Thyroid gland (tissue), 4 donors: ENCODE data around the gene SEPTIN8.

Experiments used
- POLR2A ChIP-seq, 2 donors: fragments of 450-650 bp; IDR thresholded peaks; one replicate each; pipeline ENCODE4 v1.6.1; 2017; ENCODE audit warnings: antibody characterized with exemption in 2 of 2, mild to moderate bottlenecking in 2 of 2, moderate library complexity in 1 of 2
- TF ChIP-seq, protein P1 (sequence below), 6 experiments: fragments of 200-600 bp in 3 of 6; fragments of 450-650 bp in 3 of 6; sonication (generic) in 3 of 6; IDR thresholded peaks; one replicate each; pipeline ENCODE4 v1.5.1; 2016 to 2019; ENCODE audit warnings: antibody characterized with exemption in 6 of 6, mild to moderate bottlenecking in 2 of 6, inconsistent platforms in 1 of 6, moderate library complexity in 1 of 6

DNA sequence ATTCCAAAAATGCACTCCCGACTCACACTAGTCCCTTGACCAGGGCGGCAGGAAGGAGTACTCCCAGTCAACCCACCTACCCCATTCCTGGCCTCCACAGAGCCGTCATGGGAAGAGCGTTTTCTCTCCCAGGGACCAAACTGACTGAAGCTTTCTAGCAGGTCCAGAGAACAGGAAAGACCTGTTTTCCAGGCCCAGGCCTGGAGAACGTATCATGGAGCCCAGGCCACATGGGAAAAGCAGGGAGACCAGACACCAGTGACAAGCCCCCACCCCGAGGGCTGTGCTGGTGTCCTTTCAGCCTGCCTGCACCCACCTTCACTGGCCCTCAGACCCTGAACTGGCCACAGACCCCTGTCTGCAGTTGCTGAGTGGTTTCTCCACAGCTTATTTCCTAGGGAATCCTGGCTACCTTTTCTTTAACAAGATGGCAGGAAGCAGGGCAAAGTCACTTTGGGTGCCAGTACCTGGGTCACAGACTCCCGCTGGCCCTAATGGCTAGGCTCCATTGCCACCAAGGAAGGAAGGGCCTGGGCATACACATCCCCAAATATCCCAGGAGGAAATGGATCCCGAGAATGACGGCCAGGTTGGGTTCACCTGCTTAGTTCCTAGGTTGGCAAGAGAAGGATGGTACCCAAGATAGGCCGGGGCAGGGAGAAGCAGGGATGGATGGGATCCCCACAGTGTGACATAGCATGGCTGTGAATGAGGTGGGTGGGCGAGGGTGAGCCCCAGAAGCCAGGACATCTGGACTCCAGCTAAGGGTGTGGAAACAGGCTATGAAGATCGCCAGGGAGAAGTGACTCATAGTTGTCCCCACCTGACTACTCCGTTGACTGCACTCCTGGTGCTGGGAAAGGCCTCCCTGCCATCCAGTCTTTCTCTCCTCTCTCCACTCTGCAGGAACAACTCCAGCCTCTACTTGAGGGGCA, 17.7 kb downstream of the SEPTIN8 start:
- TF ChIP-seq POLR2A (IDR thresholded peaks at IDR 0.05), result no peak
- TF ChIP-seq, protein P1, sequence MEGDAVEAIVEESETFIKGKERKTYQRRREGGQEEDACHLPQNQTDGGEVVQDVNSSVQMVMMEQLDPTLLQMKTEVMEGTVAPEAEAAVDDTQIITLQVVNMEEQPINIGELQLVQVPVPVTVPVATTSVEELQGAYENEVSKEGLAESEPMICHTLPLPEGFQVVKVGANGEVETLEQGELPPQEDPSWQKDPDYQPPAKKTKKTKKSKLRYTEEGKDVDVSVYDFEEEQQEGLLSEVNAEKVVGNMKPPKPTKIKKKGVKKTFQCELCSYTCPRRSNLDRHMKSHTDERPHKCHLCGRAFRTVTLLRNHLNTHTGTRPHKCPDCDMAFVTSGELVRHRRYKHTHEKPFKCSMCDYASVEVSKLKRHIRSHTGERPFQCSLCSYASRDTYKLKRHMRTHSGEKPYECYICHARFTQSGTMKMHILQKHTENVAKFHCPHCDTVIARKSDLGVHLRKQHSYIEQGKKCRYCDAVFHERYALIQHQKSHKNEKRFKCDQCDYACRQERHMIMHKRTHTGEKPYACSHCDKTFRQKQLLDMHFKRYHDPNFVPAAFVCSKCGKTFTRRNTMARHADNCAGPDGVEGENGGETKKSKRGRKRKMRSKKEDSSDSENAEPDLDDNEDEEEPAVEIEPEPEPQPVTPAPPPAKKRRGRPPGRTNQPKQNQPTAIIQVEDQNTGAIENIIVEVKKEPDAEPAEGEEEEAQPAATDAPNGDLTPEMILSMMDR (IDR thresholded peaks at IDR 0.05), result no peak
